Left renal cortex interstitium (tissue), 4 donors: ENCODE data around the gene GNA15. TPM values are rescaled to one million over a fixed set of nuclear protein-coding genes. Genes with fewer than 3 reads are reported as not detected.
A peak's percentile ranks its signal among the peaks of the same experiment; 100 is the strongest.

Experiments
- DNase-seq, 4 donors: peaks; one replicate each; pipeline ENCODE4 v3.0.0-alpha.2; 2013; ENCODE audit warnings: low read depth in 4 of 4, low spot score in 2 of 4, missing footprints in 1 of 4
- polyA plus RNA-seq, 4 donors: library from polyadenylated mRNA; unstranded; fragments of 120-200 nt; gene quantifications; one replicate each; pipeline ENCODE4 v1.2.1, GENCODE V29; 2013; ENCODE audit not compliant: insufficient read length in 4 of 4

GNA15 gene
- polyA plus RNA-seq, 4 donors: 0.64 to 1.3 (median 0.97) TPM

GRCh38 chr19:3120611-3121276, 15.1 kb upstream of the GNA15 start:
- no peak for DNase-seq

- no peak for DNase-seq
Measured at GRCh38 chr19:3121396-3121795, 14.4 kb upstream of the GNA15 start.

- no peak for DNase-seq
Measured at GRCh38 chr19:3121821-3122511, 13.9 kb upstream of the GNA15 start.

- DNase-seq: no peak
Measured at GRCh38 chr19:3122512-3122870, 13.3 kb upstream of the GNA15 start.

- DNase-seq: no peak
Measured at GRCh38 chr19:3123088-3123721, 12.6 kb upstream of the GNA15 start.

GRCh38 chr19:3123956-3124355, 11.9 kb upstream of the GNA15 start:
- DNase-seq: no peak

GRCh38 chr19:3124630-3125029, 11.2 kb upstream of the GNA15 start:
- no peak for DNase-seq

GRCh38 chr19:3125900-3126524, 9.8 kb upstream of the GNA15 start:
- no peak for DNase-seq

GRCh38 chr19:3129112-3129511, 6.7 kb upstream of the GNA15 start:
- DNase-seq: no peak

GRCh38 chr19:3131168-3131567, 4.7 kb upstream of the GNA15 start:
- DNase-seq: no peak

- no peak for DNase-seq
Measured at GRCh38 chr19:3132971-3133792, 2.7 kb upstream of the GNA15 start.

- no peak for DNase-seq
Measured at GRCh38 chr19:3133793-3134116, 2.1 kb upstream of the GNA15 start.

- no peak for DNase-seq
Measured at GRCh38 chr19:3136684-3137055, 837 bp downstream of the GNA15 start.

- peak in 1 of 4 donors; percentile 44 for DNase-seq
Measured at GRCh38 chr19:3137119-3137518, 1.3 kb downstream of the GNA15 start.

GRCh38 chr19:3138268-3138667, 2.4 kb downstream of the GNA15 start:
- DNase-seq: no peak

- DNase-seq: no peak
Measured at GRCh38 chr19:3140667-3141038, 4.8 kb downstream of the GNA15 start.

- DNase-seq: no peak
Measured at GRCh38 chr19:3142292-3142670, 6.4 kb downstream of the GNA15 start.

- no peak for DNase-seq
Measured at GRCh38 chr19:3142781-3143337, 7.0 kb downstream of the GNA15 start.

GRCh38 chr19:3145909-3146676, 10.3 kb downstream of the GNA15 start:
- no peak for DNase-seq

GRCh38 chr19:3146677-3147100, 10.9 kb downstream of the GNA15 start:
- DNase-seq: no peak
